Measurements from ENCODE around the gene SLC2A5.
"Not testable (repeated sequence)": the region's sequence is repeated elsewhere in the genome, so short reads cannot be mapped to it uniquely, and the experiment has no call there.

Gene SLC2A5, protein sequence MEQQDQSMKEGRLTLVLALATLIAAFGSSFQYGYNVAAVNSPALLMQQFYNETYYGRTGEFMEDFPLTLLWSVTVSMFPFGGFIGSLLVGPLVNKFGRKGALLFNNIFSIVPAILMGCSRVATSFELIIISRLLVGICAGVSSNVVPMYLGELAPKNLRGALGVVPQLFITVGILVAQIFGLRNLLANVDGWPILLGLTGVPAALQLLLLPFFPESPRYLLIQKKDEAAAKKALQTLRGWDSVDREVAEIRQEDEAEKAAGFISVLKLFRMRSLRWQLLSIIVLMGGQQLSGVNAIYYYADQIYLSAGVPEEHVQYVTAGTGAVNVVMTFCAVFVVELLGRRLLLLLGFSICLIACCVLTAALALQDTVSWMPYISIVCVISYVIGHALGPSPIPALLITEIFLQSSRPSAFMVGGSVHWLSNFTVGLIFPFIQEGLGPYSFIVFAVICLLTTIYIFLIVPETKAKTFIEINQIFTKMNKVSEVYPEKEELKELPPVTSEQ

DNA sequence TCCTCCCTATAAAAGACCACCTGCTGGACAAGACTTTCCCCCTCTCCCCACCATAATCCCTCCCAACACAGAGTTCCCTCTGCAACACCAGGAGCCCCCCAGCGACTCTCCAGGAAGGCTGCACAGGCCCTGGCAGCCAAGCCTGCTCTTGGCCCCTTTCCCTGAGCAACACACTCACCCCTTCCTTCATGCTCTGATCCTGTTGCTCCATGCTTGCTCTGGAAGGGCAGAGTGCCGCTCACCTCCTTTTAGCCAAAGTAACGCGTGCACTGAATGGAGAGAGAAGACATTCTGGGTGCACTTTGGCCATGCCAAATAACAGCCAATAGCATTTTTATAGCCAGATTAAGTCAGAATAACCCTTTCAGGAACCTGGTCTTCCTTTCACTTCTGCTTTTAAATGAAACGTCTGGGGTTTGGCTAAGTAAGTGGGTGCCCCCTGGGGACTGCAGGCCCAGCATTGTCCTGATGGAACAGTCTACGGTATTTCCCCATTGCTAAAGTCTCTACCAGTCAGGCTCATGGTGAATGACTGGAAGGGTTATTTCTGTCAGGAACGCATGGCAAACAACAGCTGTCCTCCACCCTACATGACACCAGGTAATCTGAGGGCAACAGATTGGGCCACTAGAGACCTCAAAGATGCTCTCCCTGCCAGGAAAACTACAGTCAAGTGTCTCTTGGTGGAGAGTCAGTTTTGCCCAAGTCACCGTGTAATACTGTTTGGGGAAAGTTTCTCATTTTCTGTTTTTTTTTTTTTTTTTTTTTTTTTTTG is at the start of gene SLC2A5:
Gene SLC2A5, minus strand, starts transcription at position 310 of the 775 bp plus-strand sequence. Its CDS starts 99 bp downstream, at position 211.
- no peak for DNase-seq

- DNase-seq: no peak
Observed at GRCh38 chr1:9118186-9118585, 48.8 kb upstream of the SLC2A5 start.

DNA sequence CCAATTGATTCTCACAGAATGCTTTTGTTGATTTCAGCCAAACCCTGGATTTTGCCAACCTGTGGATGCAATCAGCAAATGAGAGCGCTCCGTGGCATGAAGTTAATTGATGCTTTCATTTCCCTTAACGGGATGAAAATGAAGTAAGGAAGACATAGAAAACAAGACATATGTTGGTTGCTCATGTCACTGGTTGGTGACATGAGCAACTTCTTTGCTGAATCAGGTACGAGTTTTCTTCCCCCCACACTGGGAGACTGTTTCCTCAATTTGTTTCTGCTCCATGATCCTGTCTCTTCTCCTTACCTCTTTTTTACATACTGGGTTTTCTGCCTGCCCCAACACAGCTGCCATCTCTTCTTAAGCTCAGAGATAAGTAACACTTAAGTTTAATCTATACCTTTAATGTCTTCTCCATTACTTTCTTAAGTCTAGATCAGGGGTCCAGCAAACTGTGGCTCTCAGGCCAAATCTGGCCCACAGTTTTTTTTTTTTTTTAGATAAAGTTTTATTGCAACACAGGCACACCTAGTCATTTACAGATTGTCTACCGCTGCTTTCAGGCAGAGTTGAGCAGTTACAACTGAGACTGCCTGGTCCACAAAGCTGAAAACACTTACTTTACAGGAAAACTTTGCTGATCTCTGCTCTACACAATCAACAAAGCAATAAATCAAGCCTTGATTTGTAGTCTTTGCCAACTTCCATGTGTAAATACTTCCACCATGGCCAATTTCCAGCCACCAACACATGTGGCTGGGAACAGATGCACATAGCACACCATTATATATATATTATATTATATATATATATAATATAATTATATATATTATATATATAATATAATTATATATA is 46.1 kb upstream of the SLC2A5 start:
- DNase-seq: no peak

- no peak for DNase-seq
Observed at GRCh38 chr1:9112961-9113880, 43.8 kb upstream of the SLC2A5 start.

GRCh38 chr1:9111957-9112356 is 42.5 kb upstream of the SLC2A5 start:
- no peak for DNase-seq

DNA sequence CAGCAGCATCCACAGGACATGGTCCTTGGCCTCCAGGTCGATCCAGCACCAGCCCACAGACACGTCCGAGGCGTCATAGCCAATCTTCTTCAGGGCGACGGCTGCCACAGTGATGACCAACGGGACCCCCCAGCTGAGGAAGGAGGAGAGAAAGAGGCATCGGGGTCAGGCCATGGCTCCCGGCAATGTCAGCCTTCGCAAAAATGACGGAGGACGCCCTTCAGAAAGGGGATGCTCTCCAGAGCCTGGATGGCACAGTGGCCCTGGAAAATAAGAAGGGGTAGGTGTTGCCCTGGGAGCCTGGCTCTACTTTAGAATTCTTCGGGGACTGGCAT is 41.9 kb upstream of the SLC2A5 start:
- no peak for DNase-seq

DNA sequence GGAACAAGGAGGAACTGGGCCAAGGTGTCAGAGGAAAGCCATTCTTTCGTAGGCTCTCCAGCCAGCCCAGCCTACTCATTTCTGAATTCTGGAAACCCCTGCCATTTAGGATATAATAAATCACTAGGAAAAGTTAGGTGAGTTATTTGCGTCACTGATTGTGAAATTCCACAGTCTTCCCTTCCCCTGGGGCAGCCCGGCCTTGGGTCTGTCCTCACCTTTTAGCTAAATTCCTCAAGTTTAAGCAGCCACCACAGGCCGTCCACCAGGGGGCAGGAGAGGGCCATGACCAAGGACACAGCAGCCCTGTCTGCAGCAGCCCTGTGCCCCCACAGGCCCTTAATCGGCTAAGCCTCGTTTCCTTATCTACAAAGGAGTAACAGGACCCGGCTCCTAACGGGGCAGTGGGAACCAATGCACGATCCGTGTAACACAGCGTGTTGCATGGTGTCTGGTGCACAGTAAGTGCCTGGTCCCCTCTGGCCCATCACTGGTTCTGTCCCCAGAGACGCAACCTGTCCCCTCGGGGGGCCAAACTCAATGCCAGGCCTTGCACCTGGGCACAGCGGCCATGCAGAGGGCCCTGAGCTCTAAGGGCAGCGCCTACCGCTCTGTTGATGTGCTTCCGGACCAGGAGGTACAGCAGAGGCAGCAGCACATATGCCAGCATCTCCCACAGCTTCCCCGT is 41.4 kb upstream of the SLC2A5 start:
- DNase-seq: peak; percentile 70

GRCh38 chr1:9108056-9108665 is 38.7 kb upstream of the SLC2A5 start:
- no peak for DNase-seq

DNA sequence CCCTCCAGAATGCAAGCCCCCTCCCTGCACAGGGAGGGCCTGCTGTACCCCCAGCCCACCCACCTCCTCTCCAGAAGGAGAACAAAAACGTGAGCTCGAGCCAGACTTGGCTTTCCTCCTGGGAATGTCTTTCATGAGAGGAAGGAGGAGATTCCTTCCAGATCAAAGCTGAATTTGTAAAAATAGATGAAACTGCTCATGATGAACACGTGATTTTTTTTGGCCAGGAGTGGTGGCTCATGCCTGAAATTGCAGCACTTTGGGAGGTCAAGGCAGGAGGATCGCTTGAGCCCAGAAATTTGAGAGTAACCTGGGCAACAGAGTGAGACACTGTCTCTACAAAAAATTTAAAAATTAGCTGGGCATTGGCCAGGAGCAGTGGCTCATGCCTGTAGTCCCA is 37.7 kb upstream of the SLC2A5 start:
- DNase-seq: no peak

DNA sequence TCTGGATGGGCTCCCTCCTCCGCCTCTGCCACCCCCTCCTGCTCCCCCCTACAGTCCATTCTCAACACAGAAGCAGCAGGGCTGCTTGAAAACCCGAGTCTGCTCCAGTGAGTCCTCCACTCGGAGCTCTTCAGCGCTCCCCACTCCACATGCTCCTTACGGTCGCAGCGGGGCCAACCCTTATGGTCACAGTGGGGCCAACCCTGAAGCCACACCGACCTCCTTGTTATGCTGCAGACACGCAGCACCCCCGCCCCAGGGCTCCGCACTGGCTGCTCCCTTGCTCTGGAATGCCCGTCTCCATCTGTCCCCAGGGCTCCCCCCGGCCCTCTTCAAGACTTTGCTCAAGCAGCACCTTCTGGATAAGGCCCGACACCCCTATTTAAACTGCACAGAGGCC is 36.9 kb upstream of the SLC2A5 start:
- no peak for DNase-seq

GRCh38 chr1:9105336-9105867 is 36.0 kb upstream of the SLC2A5 start:
- DNase-seq: no peak

- peak; percentile 6 for DNase-seq
Observed at GRCh38 chr1:9101510-9102146, 32.2 kb upstream of the SLC2A5 start.

GRCh38 chr1:9100471-9101043 is 31.1 kb upstream of the SLC2A5 start:
- DNase-seq: no peak

DNA sequence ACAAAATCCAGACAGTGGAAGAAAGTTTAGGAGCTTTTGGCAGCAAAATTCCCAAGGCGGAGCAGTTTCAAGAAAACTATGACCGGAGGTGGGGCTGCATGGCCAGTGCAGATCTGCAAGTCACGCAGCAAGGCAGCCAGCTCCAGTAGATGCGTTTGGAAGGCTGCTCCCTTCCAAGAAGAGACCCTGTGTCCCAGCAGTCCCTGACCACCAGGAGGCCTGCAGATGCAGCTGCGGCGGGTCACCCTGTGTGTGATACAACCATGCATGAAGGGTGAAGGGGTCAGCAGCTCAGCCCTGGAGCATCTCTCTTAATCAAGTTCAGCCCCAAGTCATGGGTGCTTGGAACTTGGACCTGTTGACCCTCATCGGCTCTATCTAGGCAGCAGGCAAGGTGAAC is 30.1 kb upstream of the SLC2A5 start:
- no peak for DNase-seq

- DNase-seq: no peak
Observed at GRCh38 chr1:9097947-9098705, 28.7 kb upstream of the SLC2A5 start.

GRCh38 chr1:9095818-9096217 is 26.4 kb upstream of the SLC2A5 start:
- DNase-seq: no peak

- DNase-seq: not testable (repeated sequence)
Observed at GRCh38 chr1:9093996-9094595, 24.7 kb upstream of the SLC2A5 start.

- no peak for DNase-seq
Observed at GRCh38 chr1:9093581-9093980, 24.1 kb upstream of the SLC2A5 start.

DNA sequence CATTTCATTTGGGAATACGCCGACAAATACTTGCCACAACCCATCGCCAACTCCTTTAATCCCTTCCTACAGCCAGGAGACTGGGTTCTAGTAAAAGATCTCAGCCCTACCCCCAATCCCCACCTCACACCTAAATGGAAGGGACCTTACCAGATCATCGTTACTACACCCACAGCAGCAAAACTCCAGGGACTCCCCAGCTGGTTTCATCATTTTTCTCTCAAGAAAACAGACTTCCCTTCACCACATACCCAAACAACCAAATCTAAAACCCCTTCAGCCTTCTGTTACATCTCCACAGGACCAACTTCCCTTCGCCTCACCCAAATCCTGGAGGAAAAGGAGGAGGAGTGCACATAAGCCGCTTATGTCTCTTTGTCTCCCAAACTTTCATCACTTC is 23.7 kb upstream of the SLC2A5 start:
- no peak for DNase-seq
